ENCODE results near the gene GEMIN8.

The GEMIN8 gene

GRCh38 chrX:14076639-14077038 is 46.9 kb upstream of the GEMIN8 start:
- 0 out of 2 replicates have a peak, but pooled peaks cover 4% of the 10 kb centered on the region for H3K4me1 ChIP-seq (ENCODE audit: control insufficient read depth, insufficient read depth, low read length)
- H3K36me3 ChIP-seq (ENCODE audit: control insufficient read depth in 2 of 2, insufficient read depth in 1 of 2, low read length in 2 of 2) = no peaks in the 10 kb centered on the region
- H3K4me3 ChIP-seq (ENCODE audit: low read depth, low read length) = no peak overlapping the region
- no peaks in the 10 kb centered on the region; the same call in 1 of the 2 replicates for H3K9me3 ChIP-seq (ENCODE audit: control insufficient read depth, insufficient read depth, low read depth, low read length)
- ChIA-PET POLR2A (no interaction called here), CTCF (interaction anchor here (0.7 kb wide), 1 partner anchor 431 kb away, joined by 3 read pairs; no protein-coding TSS in a partner anchor)
- H3K27ac ChIP-seq (ENCODE audit: extremely low read depth, low read depth, low read length) = no peak overlapping the region
- TF ChIP-seq ZNF792 (tag by site-specific recombination; IDR thresholded peaks at IDR 0.05) = no peak
- TF ChIP-seq ZNF843 (tag by site-specific recombination; IDR thresholded peaks at IDR 0.05) = no peak
- no peak for TF ChIP-seq ZNF239 (tag by site-specific recombination; IDR thresholded peaks at IDR 0.05)

DNA sequence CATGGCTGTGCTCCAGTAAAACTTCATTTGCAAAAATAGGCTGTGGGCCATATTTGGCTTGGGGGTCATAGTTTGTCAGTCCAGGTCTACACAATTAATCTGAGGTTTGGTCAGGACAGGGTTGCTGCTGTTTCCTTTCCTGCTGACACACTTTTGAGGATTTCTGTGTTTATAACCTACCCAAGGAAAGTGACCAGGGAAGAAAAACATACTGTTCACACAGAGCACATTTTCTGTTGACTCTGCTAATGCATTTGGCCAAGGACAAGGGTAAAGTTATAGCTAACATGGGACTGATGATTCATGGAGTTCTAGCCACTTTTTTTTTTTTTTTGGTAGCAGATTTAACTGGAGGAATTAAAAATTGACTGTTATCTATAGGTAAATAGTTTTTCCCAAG is 43.9 kb upstream of the GEMIN8 start:
- H3K9me3 ChIP-seq (ENCODE audit: control insufficient read depth, insufficient read depth, low read depth, low read length) = no peaks in the 10 kb centered on the region; the same call in 1 of the 2 replicates
- no peak overlapping the region for H3K4me3 ChIP-seq (ENCODE audit: low read depth, low read length)
- CTCF ChIA-PET = interaction anchor here (0.8 to 0.9 kb wide), 2 partner anchors 34 to 567 kb away, joined by 3 read pairs; no protein-coding TSS in a partner anchor
- no peak for TF ChIP-seq ZNF501 (tag by site-specific recombination; IDR thresholded peaks at IDR 0.05)
- no peak for TF ChIP-seq KLF8 (tag by site-specific recombination; IDR thresholded peaks at IDR 0.05)
- no peak for TF ChIP-seq PATZ1 (tag by site-specific recombination; IDR thresholded peaks at IDR 0.05)
- TF ChIP-seq, protein P1, sequence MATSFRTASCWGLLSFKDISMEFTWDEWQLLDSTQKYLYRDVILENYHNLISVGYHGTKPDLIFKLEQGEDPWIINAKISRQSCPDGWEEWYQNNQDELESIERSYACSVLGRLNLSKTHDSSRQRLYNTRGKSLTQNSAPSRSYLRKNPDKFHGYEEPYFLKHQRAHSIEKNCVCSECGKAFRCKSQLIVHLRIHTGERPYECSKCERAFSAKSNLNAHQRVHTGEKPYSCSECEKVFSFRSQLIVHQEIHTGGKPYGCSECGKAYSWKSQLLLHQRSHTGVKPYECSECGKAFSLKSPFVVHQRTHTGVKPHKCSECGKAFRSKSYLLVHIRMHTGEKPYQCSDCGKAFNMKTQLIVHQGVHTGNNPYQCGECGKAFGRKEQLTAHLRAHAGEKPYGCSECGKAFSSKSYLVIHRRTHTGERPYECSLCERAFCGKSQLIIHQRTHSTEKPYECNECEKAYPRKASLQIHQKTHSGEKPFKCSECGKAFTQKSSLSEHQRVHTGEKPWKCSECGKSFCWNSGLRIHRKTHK (tag by site-specific recombination; IDR thresholded peaks at IDR 0.05) = no peak
- TF ChIP-seq ZNF280C (tag by site-specific recombination; IDR thresholded peaks at IDR 0.05) = no peak
- no peak for TF ChIP-seq GFI1B (tag by site-specific recombination; IDR thresholded peaks at IDR 0.05)
- TF ChIP-seq ZNF677 (tag by site-specific recombination; IDR thresholded peaks at IDR 0.05) = no peak
- TF ChIP-seq ZNF133 (tag by site-specific recombination; IDR thresholded peaks at IDR 0.05) = no peak
- no peak for TF ChIP-seq PRDM4 (tag by site-specific recombination; IDR thresholded peaks at IDR 0.05)
- TF ChIP-seq ZNF16 (tag by site-specific recombination; IDR thresholded peaks at IDR 0.05; ENCODE audit: low read depth) = no peak
- TF ChIP-seq ZBTB49 (tag by site-specific recombination; IDR thresholded peaks at IDR 0.05; ENCODE audit: low read depth) = no peak
- no peak for TF ChIP-seq ZNF155 (tag by site-specific recombination; IDR thresholded peaks at IDR 0.05)
- TF ChIP-seq BCL11B (tag by site-specific recombination; IDR thresholded peaks at IDR 0.05; ENCODE audit: low read depth) = no peak
- TF ChIP-seq ZNF311 (tag by site-specific recombination; IDR thresholded peaks at IDR 0.05; ENCODE audit: borderline replicate concordance) = no peak
- TF ChIP-seq MZF1 (tag by site-specific recombination; IDR thresholded peaks at IDR 0.05; ENCODE audit: borderline replicate concordance) = no peak
- no peak for TF ChIP-seq ZNF362 (tag by site-specific recombination; IDR thresholded peaks at IDR 0.05)
- no peak for TF ChIP-seq SP7 (tag by site-specific recombination; IDR thresholded peaks at IDR 0.05)
- no peak for TF ChIP-seq ZNF560 (tag by site-specific recombination; IDR thresholded peaks at IDR 0.05; ENCODE audit: borderline replicate concordance)
- no peak for TF ChIP-seq ZNF555 (tag by site-specific recombination; conservative IDR thresholded peaks at IDR 0.05)
- no peak for TF ChIP-seq ZNF341 (tag by site-specific recombination; IDR thresholded peaks at IDR 0.05; ENCODE audit: low read depth)
- H3K27ac ChIP-seq (ENCODE audit: extremely low read depth, low read depth, low read length) = no peak overlapping the region
- H3K4me1 ChIP-seq (ENCODE audit: control insufficient read depth, insufficient read depth, low read length) = 0 out of 2 replicates have a peak, but pooled peaks cover 4% of the 10 kb centered on the region
- POLR2A ChIA-PET = no interaction called here
- no peaks in the 10 kb centered on the region for H3K36me3 ChIP-seq (ENCODE audit: control insufficient read depth in 2 of 2, insufficient read depth in 1 of 2, low read length in 2 of 2)
